Fibroblast of lung (primary cell): ENCODE data around the gene UMAD1.

Experiments used
- CTCF ChIP-seq, 2 donors: IDR thresholded peaks in 1 of 2; conservative IDR thresholded peaks in 1 of 2; 1 replicate in 1 of 2; 2 replicates in 1 of 2; pipeline ENCODE4 v1.5.1; 2011 to 2012; ENCODE audit warnings: low read length in 2 of 2, control low read depth in 1 of 2, inconsistent platforms in 1 of 2, low read depth in 1 of 2, mild to moderate bottlenecking in 1 of 2
- EZH2 ChIP-seq: IDR thresholded peaks from 2 replicates; pipeline ENCODE4 v1.5.1; 2012; ENCODE audit warnings: low read length, control low read depth, mild to moderate bottlenecking; ENCODE audit errors: missing control alignments

GRCh38 chr7:7848246-7848645 lies 207.7 kb downstream of the UMAD1 start:
- TF ChIP-seq EZH2 (no peak), CTCF (conservative IDR thresholded peaks at IDR 0.05 in 1 of 2, IDR thresholded peaks at IDR 0.05 in 1 of 2; ENCODE audit: low read depth in 1 of 2, low read length in 2 of 2) (no peak)
